Measurements from ENCODE around the gene MOB1A.
"Not testable (repeated sequence)": the region's sequence is repeated elsewhere in the genome, so short reads cannot be mapped to it uniquely, and the experiment has no call there.

Gene MOB1A

GRCh38 chr2:74186706-74187105 lies 8.0 kb upstream of the MOB1A start:
- H3K4me3 Mint-ChIP-seq; DNase-seq; H3K36me3 Mint-ChIP-seq (ENCODE audit: low read depth); H3K27me3 Mint-ChIP-seq; H3K9me3 Mint-ChIP-seq: not testable (repeated sequence)
- peaks cover 17% of the 10 kb centered on the region for H3K4me1 Mint-ChIP-seq (ENCODE audit: low read depth)
- peak overlapping the region; percentile 89 for H3K27ac Mint-ChIP-seq

GRCh38 chr2:74186038-74186437 lies 7.4 kb upstream of the MOB1A start:
- Mint-ChIP-seq H3K27me3 (no peaks in the 10 kb centered on the region), H3K27ac (peak overlapping the region; percentile 89), H3K4me1 (ENCODE audit: low read depth) (peaks cover 20% of the 10 kb centered on the region), H3K36me3 (ENCODE audit: low read depth) (no peaks in the 10 kb centered on the region), H3K4me3 (no peak overlapping the region), H3K9me3 (no peaks in the 10 kb centered on the region)
- peak; percentile 40 for DNase-seq

- Mint-ChIP-seq H3K4me1 (ENCODE audit: low read depth) (peaks cover 31% of the 10 kb centered on the region), H3K36me3 (ENCODE audit: low read depth) (no peaks in the 10 kb centered on the region), H3K27me3 (no peaks in the 10 kb centered on the region), H3K27ac (no peak overlapping the region), H3K4me3 (no peak overlapping the region), H3K9me3 (no peaks in the 10 kb centered on the region)
- no peak for DNase-seq
Measured at GRCh38 chr2:74183878-74184277, 5.2 kb upstream of the MOB1A start.

- no peak overlapping the region for H3K27ac Mint-ChIP-seq
Measured at GRCh38 chr2:74181739-74182138, 3.1 kb upstream of the MOB1A start.

GRCh38 chr2:74179063-74179865 lies 585 bp upstream of the MOB1A start:
- H3K27ac Mint-ChIP-seq, result peak overlapping the region; percentile 97
- peaks cover 46% of the 10 kb centered on the region for H3K4me1 Mint-ChIP-seq (ENCODE audit: low read depth)
- peak overlapping the region; percentile 92 for H3K4me3 Mint-ChIP-seq
- DNase-seq, result no peak
- H3K27me3 Mint-ChIP-seq, result no peaks in the 10 kb centered on the region
- peaks cover 37% of the 10 kb centered on the region for H3K36me3 Mint-ChIP-seq (ENCODE audit: low read depth)
- H3K9me3 Mint-ChIP-seq, result no peaks in the 10 kb centered on the region

More at GRCh38 chr2:74181739-74182138, 3.1 kb upstream of the MOB1A start:
- Mint-ChIP-seq H3K4me3 (no peak overlapping the region), H3K4me1 (ENCODE audit: low read depth) (peaks cover 36% of the 10 kb centered on the region), H3K27me3 (no peaks in the 10 kb centered on the region), H3K9me3 (no peaks in the 10 kb centered on the region), H3K36me3 (ENCODE audit: low read depth) (peaks cover 14% of the 10 kb centered on the region)
- no peak for DNase-seq

GRCh38 chr2:74177696-74178095 lies 983 bp downstream of the MOB1A start:
- no peaks in the 10 kb centered on the region for H3K9me3 Mint-ChIP-seq
- H3K27me3 Mint-ChIP-seq, result no peaks in the 10 kb centered on the region
- peaks cover 52% of the 10 kb centered on the region for H3K4me1 Mint-ChIP-seq (ENCODE audit: low read depth)
- peak overlapping the region; percentile 92 for H3K4me3 Mint-ChIP-seq
- H3K36me3 Mint-ChIP-seq (ENCODE audit: low read depth), result peaks cover 43% of the 10 kb centered on the region
- peak overlapping the region; percentile 97 for H3K27ac Mint-ChIP-seq
- DNase-seq, result no peak

GRCh38 chr2:74174909-74175308 lies 3.8 kb downstream of the MOB1A start:
- Mint-ChIP-seq H3K4me3 (peak overlapping the region; percentile 92), H3K27ac (peak overlapping the region; percentile 30), H3K27me3 (no peaks in the 10 kb centered on the region), H3K4me1 (ENCODE audit: low read depth) (peaks cover 49% of the 10 kb centered on the region), H3K36me3 (ENCODE audit: low read depth) (peaks cover 67% of the 10 kb centered on the region), H3K9me3 (no peaks in the 10 kb centered on the region)
- no peak for DNase-seq

GRCh38 chr2:74168739-74169138 lies 9.9 kb downstream of the MOB1A start:
- no peak for DNase-seq
- Mint-ChIP-seq H3K4me3 (no peak overlapping the region), H3K36me3 (ENCODE audit: low read depth) (peaks cover 86% of the 10 kb centered on the region), H3K27ac (peak overlapping the region; percentile 88), H3K9me3 (no peaks in the 10 kb centered on the region), H3K4me1 (ENCODE audit: low read depth) (peaks cover 31% of the 10 kb centered on the region), H3K27me3 (no peaks in the 10 kb centered on the region)

GRCh38 chr2:74164761-74165160 lies 13.9 kb downstream of the MOB1A start:
- Mint-ChIP-seq H3K27ac (no peak overlapping the region), H3K4me1 (ENCODE audit: low read depth) (peaks cover 22% of the 10 kb centered on the region), H3K36me3 (ENCODE audit: low read depth) (peaks cover 93% of the 10 kb centered on the region), H3K4me3 (no peak overlapping the region), H3K27me3 (no peaks in the 10 kb centered on the region), H3K9me3 (no peaks in the 10 kb centered on the region)
- DNase-seq, result no peak

- Mint-ChIP-seq H3K9me3 (no peaks in the 10 kb centered on the region), H3K27me3 (no peaks in the 10 kb centered on the region), H3K4me1 (ENCODE audit: low read depth) (peaks cover 12% of the 10 kb centered on the region), H3K4me3 (no peak overlapping the region), H3K36me3 (ENCODE audit: low read depth) (peaks cover 94% of the 10 kb centered on the region), H3K27ac (no peak overlapping the region)
- no peak for DNase-seq
Measured at GRCh38 chr2:74162951-74163350, 15.7 kb downstream of the MOB1A start.

- H3K9me3 Mint-ChIP-seq, result no peaks in the 10 kb centered on the region
- no peak overlapping the region for H3K4me3 Mint-ChIP-seq
- H3K27me3 Mint-ChIP-seq, result no peaks in the 10 kb centered on the region
- peak overlapping the region; percentile 40 for H3K27ac Mint-ChIP-seq
- peaks cover 4% of the 10 kb centered on the region for H3K4me1 Mint-ChIP-seq (ENCODE audit: low read depth)
- H3K36me3 Mint-ChIP-seq (ENCODE audit: low read depth), result peaks cover 95% of the 10 kb centered on the region
- DNase-seq, result no peak
Measured at GRCh38 chr2:74155830-74156229, 22.8 kb downstream of the MOB1A start.

GRCh38 chr2:74152954-74153353 lies 25.7 kb downstream of the MOB1A start:
- H3K27me3 Mint-ChIP-seq, result no peaks in the 10 kb centered on the region
- H3K4me1 Mint-ChIP-seq (ENCODE audit: low read depth), result peaks cover 2% of the 10 kb centered on the region
- peak overlapping the region; percentile 84 for H3K27ac Mint-ChIP-seq
- no peak overlapping the region for H3K4me3 Mint-ChIP-seq
- H3K36me3 Mint-ChIP-seq (ENCODE audit: low read depth), result peaks cover 80% of the 10 kb centered on the region
- DNase-seq, result no peak
- H3K9me3 Mint-ChIP-seq, result no peaks in the 10 kb centered on the region

- H3K4me3 Mint-ChIP-seq, result no peak overlapping the region
- H3K27me3 Mint-ChIP-seq, result no peaks in the 10 kb centered on the region
- no peak for DNase-seq
- H3K9me3 Mint-ChIP-seq, result no peaks in the 10 kb centered on the region
- H3K27ac Mint-ChIP-seq, result peak overlapping the region; percentile 49
- H3K4me1 Mint-ChIP-seq (ENCODE audit: low read depth), result peaks cover 5% of the 10 kb centered on the region
- H3K36me3 Mint-ChIP-seq (ENCODE audit: low read depth), result peaks cover 64% of the 10 kb centered on the region
Measured at GRCh38 chr2:74149570-74150319, 28.9 kb downstream of the MOB1A start.

- peak overlapping the region; percentile 31 for H3K27ac Mint-ChIP-seq
- H3K4me1 Mint-ChIP-seq (ENCODE audit: low read depth), result peaks cover 5% of the 10 kb centered on the region
- H3K4me3 Mint-ChIP-seq, result no peak overlapping the region
Measured at GRCh38 chr2:74149247-74149525, 29.5 kb downstream of the MOB1A start.

More at GRCh38 chr2:74149247-74149525, 29.5 kb downstream of the MOB1A start:
- Mint-ChIP-seq H3K36me3 (ENCODE audit: low read depth) (peaks cover 65% of the 10 kb centered on the region), H3K9me3 (no peaks in the 10 kb centered on the region), H3K27me3 (no peaks in the 10 kb centered on the region)
- no peak for DNase-seq
